ENCODE measurements around the gene WDR35. TPM values are rescaled to one million over a fixed set of nuclear protein-coding genes. Genes with fewer than 3 reads are reported as not detected.

WDR35 gene
- polyA plus RNA-seq, 10 donors: 5.8 to 11.5 (median 8.3) TPM

DNA sequence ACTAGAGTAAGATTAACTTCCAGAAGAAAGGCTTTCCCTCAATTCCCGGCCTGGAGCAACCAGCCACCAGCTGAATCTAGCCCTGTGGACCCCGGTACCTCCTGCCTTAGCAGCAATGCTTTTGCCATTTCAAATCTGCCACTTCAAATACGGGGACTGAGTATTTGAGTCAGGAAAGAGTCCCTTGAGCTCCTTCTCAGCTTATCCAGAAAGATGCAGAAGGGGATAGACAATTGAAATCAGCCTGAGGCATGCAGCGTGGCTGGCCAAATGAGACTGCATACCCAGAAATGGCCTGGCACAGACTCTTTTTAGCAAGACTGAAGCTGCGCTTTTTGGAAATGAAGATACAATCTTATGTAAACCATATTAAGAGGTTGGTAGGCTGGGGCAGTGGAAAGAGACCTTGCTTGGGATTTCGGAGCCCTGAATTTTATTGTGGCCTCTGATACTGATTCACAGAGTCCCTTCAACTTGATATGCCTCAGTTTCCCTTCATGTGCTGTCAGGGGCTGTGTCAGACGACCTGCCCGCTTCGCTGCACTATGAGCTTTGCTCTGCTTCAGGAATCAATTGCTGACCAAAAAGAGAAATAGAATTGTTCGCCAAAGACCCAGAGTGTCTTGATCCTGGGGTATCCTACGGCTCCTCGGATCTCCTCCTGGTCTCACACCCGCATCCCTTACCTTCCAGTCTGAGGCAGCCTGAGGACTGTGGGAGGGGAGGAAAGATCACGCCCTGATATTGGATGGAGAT lies 21.5 kb upstream of the WDR35 start:
- peak in 1 of 3 donors; percentile 16 for DNase-seq

GRCh38 chr2:20008703-20009102 lies 18.8 kb upstream of the WDR35 start:
- no peak for DNase-seq

GRCh38 chr2:20005891-20006470 lies 16.1 kb upstream of the WDR35 start:
- DNase-seq: no peak

DNA sequence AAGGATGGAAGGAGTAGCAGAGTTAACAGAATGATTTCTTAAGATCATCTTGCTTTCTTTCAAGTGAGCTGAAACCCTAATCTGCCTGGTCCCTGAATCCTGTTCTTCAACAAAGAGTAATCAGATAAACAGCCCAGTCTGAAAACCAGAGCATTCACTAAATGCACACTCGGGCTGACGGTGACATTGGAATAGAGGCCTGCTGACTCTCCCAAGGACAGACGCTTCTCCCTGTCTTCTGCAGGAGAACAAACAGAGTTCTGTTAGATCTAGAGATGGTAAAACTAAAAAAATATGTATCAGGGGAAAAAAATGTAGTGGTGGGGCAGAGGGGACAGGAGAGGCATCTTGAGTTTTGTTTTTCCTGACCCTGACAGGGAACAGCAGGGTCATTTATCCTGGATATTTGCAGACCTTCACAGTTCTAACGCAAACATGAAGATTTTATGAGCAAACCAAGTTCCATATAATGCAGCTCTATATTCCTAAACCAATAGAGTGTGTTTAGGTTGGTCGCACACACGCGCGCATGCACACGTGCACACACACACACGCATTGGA lies 15.2 kb upstream of the WDR35 start:
- DNase-seq: no peak

DNA sequence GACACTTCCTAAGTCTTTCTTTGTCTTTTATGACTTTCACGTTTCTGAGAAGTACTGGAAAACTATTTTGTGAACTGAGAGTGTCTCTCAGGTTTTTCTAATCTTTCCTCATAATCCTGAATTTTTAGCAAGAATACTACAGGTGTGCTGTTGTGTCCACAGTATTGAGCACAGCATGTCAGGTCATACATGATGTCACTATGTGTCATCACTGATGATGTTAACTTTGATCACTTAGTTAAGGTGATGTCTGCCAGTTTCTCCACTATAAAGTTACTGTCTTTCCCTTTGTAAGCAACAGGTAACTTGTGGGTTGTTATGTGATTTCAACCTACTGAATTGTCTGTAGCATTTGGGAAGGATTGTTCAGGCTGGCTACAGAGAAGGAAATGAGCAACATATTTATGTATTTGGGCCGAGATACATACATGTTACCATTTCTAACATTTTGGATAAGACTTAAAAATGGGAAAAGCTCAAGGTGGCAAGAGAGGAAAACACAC lies 11.5 kb upstream of the WDR35 start:
- no peak for DNase-seq

- no peak for DNase-seq
These were observed 3.8 kb upstream of the WDR35 start for GRCh38 chr2:19993731-19994130.

DNA sequence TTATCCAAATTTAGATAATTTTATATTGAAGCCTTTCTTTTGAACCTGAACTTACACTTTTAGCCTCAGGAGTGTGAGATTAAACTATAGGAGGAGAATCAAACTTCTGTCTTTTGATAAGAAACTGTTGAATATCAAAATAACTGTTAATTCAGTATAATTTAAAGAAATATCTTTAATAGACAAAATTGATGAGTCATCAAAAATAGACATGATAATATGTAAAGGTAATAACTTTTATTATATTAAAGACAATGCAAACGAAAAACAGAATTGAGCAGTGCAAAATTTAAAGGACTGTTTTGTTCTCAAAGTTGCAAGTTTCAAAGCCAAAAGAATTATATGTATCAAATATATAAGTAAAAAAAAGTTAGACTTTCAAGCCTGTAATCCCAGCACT lies 2.0 kb upstream of the WDR35 start:
- no peak for DNase-seq

DNA sequence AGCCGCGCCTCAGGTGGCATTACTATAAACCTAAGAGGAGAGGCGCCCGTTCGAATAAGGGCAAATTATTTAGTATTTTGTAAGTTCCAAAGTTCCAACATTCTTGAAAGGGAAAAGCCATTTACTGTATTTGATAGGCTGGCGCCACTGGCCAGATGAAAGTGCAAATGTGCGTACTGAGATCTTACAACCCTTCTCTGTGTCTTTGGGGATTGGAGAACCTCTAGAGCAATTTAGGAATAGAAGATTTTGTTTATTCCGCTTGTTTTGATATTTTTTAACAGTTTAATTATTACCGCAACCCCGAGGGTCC lies 467 bp upstream of the WDR35 start:
- no peak for DNase-seq

DNA sequence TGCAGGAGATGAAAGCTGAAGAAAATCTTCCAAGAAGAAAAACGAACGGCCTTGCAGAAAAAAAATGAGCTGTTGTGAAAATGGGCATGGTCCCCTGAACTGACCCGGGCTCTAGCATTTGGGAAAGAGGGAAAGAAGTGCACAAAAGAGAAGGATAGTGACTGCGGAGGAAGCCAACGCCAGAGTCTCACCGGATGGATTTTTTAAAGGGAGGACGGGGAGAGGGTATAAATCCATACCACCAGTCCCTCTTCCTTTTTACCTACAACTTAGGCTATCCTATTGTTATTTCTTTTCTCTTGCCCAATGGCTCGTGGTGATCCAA lies 601 bp downstream of the WDR35 start:
- DNase-seq: no peak

DNA sequence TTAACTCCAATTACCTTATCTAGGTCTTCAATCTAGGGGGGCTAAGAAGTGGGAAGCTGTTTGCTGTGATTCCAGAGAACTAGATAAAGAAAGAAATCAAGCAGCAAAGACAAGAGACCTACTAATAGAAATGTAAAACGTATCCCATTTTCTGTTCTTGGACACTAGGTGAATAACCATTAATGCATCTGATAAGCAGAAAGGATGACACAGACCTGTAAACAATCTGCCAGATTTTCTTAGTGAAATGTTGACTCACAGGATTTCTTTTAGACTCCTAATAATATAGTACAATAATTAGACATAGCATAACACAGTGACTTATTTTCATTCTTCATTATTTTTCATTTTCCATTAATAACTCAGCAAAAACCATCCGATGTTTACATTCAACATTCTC lies 1.3 kb downstream of the WDR35 start:
- DNase-seq: no peak

DNA sequence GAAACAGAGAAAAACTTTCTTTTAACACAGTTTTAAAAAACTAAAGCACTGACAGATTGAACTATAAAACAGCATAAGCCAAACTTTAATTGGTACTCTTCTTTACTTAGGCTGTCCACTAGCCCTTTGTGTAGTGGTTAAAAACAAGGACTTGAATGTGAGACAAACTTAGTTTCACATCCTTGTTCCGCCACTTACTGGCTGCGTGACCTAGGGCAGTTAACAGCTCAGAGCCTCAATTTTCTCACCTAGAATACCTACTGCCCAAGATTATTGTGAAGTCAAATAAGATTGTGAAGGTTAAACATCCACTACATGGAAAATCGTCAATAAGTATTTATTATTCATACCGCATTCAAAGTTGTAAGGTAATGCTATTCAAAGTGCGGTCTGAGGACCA lies 2.0 kb downstream of the WDR35 start:
- no peak for DNase-seq

DNA sequence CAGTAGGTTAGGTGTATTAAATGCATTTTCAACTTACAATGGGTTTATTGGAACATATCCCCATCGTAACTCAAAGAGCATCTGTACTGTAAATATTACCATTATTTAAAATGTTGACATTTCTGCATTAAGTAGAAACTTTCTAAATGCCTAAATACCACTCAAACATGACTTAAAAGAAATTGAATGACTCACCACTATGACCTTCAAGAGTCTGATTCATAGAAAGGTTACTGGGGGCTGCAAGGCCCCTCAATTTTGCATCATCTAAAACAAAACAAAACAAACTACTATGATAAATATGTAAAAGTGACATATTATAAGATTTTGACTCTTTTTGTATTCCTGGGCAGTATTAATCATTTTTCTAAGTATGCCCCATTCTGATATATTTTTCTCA lies 7.6 kb downstream of the WDR35 start:
- DNase-seq: no peak

DNA sequence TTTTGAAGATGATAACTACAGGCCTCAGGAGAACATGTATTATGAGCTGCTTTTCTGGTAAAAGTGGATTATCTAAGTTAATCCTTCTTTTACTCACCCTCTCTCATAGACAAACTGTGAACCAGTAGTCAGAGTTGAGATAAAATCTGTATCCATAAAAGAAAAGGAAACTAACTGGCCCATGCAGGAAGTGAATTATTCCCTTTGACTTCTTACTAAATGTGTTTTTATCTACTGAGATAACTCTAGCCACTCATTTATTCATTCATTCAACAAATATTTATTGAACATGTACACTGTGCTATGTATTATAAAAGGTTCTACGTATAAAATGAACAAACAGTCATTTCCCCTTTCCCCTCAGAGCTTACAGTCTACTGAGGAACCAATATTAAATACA lies 10.0 kb downstream of the WDR35 start:
- no peak for DNase-seq

GRCh38 chr2:19973466-19973865 lies 16.4 kb downstream of the WDR35 start:
- DNase-seq: no peak

- no peak for DNase-seq
These were observed 18.2 kb downstream of the WDR35 start for GRCh38 chr2:19971691-19972090.

- DNase-seq: no peak
These were observed 26.5 kb downstream of the WDR35 start for GRCh38 chr2:19963386-19963785.

DNA sequence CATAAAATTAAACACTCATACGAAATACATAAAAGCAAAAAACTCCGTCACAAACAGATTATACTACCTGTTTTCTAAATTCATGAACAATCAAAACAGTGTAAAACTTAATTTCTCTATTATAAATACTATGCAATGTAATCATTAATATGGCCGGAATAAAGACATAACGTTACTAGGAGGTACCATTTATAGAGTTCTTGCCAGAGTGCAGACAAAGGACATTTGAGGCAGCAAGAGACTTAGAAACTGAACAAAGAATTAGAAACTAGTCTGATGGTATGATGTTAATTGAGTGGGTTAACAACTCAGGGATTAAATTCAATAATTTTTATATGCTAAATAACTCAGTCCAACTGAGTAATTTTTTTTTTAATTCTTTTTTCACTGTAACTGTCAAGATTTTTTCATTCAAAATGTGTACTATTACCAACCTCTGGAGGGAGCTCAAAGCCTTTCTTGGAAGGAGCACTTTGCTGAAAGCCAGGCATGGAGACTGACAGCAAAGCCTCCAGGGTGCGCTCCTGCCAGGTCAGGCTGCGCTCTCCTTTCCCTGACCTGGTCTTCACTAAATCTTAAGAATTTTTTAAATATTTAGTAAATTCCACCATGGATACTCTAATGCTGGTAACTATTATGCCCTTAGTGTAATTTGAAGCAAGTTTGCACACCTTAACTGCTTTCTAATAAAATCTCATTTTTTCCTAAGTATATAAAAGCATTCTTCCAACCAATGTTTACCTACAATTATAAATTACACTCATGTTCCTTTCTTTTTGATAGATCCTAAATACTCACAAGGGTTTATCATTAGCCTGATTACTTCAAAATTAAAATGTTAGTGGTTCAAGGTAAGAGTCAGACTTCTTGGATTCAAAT lies 34.1 kb downstream of the WDR35 start:
- peak; percentile 60 to 76 (median 66) for DNase-seq

GRCh38 chr2:19949071-19949470 lies 40.8 kb downstream of the WDR35 start:
- DNase-seq: peak; percentile 27 to 73 (median 59)

- DNase-seq: no peak
These were observed 42.5 kb downstream of the WDR35 start for GRCh38 chr2:19947184-19947940.

- DNase-seq: no peak
These were observed 45.6 kb downstream of the WDR35 start for GRCh38 chr2:19944205-19944845.

DNA sequence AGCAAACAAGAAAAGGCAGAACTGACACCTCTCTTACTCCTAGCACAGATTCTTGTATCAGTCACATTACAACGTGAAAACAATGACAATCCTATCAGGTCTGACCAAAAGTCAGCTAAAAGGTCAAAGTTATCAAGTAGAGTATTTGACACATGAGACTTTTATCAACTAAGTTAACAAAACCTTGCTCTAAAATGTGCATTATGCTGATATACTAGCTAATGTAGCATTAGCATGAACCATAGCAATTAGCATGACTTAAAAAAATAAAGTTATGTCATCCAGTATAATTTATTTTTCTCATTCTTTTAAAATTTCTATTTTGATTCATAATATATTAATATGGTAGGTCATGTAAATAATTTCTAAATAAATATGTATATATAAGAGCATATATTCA lies 46.7 kb downstream of the WDR35 start:
- no peak for DNase-seq

Data from muscle of back (tissue), 11 donors.